Bronchial epithelial cell (primary cell): ENCODE measurements around the gene AGPAT1. TPM values are rescaled to one million over a fixed set of nuclear protein-coding genes. Genes with fewer than 3 reads are reported as not detected.
"Not testable (repeated sequence)": the region's sequence is repeated elsewhere in the genome, so short reads cannot be mapped to it uniquely, and the experiment has no call there.

Experiments used
- DNase-seq: peaks from one replicate; pipeline ENCODE4 v3.0.0-alpha.2; 2010; ENCODE audit warnings: low read depth
- FAIRE-seq: peaks from 2 replicates; lab custom pipeline; 2011; peaks lifted over from hg19 to GRCh38; lab: Jason Lieb, UNC
- H3K27me3 ChIP-seq: 2 replicates; pipeline ENCODE4 v1.5.1; 2011; ENCODE audit warnings: low read length; ENCODE audit not compliant: control insufficient read depth, insufficient read depth
- H3K36me3 ChIP-seq: 2 replicates; pipeline ENCODE4 v1.5.1; 2011; ENCODE audit warnings: low read length; ENCODE audit not compliant: control insufficient read depth, insufficient read depth
- H3K4me3 ChIP-seq: 2 replicates; pipeline ENCODE4 v1.5.1; 2011; ENCODE audit warnings: mild to moderate bottlenecking, low read depth, low read length, control low read depth
- total RNA-seq: library from RNA; depleted of rRNA; stranded (reverse); fragments of >200 nt; gene quantifications from 2 replicates; pipeline ENCODE4 v1.2.1, GENCODE V29; 2014
- TF ChIP-seq, protein P1 (sequence below): IDR thresholded peaks from 2 replicates; pipeline ENCODE4 v1.5.1; 2011; ENCODE audit warnings: mild to moderate bottlenecking, moderate library complexity, low read length, control low read depth, inconsistent platforms; ENCODE audit not compliant: insufficient read depth, severe bottlenecking

Gene AGPAT1
- total RNA-seq, 1 donor from 2014 or later = 5.8 TPM

DNA sequence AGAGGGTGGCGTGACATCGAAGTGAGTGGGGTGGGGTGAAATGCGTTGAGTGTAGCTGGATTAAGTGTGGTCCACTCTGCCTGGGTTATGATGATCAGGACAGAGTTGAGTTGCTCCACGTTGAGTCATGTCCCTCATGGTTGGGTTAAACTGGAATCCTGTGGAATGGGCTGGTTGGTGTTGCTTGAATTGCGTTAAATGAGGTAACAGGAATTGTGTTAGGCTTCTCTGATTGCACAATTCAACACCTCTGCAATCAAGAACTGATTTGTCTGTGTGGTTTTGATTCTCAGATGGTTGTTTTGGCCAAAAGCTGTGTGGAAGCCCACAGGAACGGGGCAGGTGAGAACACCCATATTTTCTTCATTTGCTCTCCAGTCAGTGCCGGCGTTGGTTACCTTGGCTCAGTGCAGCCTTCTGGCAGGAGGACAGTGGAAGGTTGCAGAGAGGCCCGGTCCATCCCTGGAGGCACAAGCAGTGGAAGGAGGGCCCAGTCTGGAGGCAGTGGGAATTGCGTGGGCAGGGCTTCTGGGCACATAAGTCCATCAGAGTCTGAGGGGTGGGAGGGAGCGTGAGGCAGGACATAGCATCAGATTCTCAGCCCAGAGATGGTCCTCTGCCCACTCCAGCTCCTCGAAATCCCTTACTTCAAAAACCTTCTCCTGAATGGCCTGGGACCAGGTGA is 36.3 kb upstream of the AGPAT1 start:
- no peaks in the 10 kb centered on the region for H3K36me3 ChIP-seq
- FAIRE-seq (peak; percentile 68), DNase-seq (peak; percentile 40)
- H3K4me3 ChIP-seq = no peak overlapping the region
- H3K27me3 ChIP-seq = no peaks in the 10 kb centered on the region
- TF ChIP-seq, protein P1, sequence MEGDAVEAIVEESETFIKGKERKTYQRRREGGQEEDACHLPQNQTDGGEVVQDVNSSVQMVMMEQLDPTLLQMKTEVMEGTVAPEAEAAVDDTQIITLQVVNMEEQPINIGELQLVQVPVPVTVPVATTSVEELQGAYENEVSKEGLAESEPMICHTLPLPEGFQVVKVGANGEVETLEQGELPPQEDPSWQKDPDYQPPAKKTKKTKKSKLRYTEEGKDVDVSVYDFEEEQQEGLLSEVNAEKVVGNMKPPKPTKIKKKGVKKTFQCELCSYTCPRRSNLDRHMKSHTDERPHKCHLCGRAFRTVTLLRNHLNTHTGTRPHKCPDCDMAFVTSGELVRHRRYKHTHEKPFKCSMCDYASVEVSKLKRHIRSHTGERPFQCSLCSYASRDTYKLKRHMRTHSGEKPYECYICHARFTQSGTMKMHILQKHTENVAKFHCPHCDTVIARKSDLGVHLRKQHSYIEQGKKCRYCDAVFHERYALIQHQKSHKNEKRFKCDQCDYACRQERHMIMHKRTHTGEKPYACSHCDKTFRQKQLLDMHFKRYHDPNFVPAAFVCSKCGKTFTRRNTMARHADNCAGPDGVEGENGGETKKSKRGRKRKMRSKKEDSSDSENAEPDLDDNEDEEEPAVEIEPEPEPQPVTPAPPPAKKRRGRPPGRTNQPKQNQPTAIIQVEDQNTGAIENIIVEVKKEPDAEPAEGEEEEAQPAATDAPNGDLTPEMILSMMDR = no peak

DNA sequence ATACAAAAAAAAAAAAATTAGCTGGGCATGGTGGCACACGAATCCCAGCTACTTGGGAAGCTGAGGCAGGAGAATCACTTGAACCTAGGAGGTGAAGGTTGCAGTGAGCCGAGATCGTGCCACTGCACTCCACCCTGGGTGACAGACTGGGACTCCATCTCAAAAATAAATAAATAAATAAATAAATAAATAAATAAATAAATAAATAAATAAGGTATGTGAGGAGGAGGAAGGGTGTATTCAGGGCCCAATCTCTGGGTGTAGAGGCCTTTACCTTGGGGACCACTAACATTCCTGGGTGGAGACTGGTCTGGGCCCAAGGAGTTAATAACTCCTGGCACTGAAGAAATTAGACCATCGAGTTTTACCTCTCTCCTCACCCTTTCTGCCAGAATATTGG is 35.5 kb upstream of the AGPAT1 start:
- not testable (repeated sequence) for H3K36me3 ChIP-seq, H3K27me3 ChIP-seq, H3K4me3 ChIP-seq, DNase-seq, FAIRE-seq

DNA sequence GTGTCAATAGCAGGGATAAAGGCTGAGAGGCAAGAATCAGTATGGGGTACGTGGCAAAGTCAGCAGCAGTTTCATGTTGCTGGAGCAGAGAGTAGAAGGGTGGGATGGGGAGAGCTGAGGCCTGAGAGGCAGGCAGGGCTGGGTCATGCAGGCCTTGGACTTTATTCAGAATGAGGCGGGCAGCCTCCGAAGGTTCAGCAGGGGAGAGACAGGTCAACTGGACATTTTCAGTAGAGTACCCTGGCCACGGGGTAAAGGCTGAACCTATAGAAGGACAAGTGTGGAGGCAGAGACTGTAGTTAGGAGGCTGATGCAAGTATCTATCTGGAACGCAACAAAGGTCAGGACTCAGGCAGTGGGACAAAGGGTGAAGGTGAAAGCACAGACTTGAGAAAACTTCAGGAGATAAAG is 34.3 kb upstream of the AGPAT1 start:
- no peak overlapping the region for H3K4me3 ChIP-seq
- TF ChIP-seq, protein P1 = no peak
- FAIRE-seq = no peak
- no peak for DNase-seq
- H3K36me3 ChIP-seq = no peaks in the 10 kb centered on the region
- no peaks in the 10 kb centered on the region for H3K27me3 ChIP-seq

DNA sequence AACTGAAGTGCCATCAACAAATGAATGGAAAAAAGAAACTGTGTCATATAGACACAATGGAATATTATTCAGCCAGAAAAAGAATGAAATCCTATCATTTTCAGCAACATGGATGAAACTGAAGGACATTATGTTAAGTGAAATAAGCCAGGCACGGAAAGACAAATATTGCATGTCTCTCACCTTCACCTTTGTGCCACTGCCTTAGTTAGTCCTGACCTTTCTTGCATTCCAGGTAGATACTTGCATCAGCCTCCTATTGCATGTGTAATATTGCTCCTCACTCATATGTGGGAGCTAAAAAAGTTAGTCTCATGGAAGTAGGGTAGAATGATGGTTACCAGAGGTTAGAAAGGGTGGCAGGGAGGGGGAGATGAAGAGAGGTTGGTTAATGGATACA is 33.1 kb upstream of the AGPAT1 start:
- DNase-seq = no peak
- Histone ChIP-seq H3K36me3 (no peaks in the 10 kb centered on the region), H3K4me3 (no peak overlapping the region), H3K27me3 (no peaks in the 10 kb centered on the region)
- TF ChIP-seq, protein P1 = no peak
- FAIRE-seq = no peak

DNA sequence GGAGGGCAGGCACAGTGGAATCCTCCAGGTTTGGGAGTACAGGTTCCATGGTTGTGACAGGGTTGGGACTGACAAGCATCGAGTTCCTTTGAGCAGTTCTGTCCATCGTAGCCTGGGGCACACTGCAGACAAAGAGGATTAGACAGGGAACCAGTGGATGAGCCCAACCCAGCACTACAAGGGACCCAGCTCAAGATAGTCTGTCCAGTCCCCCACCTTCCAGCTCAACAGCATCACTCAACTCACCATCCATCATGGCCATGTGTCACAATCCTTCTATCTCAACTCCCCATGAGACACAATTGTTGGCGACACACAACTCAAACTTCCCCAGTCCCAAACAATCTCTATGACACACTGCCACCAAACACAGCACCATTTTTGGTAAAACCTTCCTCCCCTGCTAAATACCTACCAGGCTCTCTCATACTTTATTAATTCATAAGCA is 28.4 kb upstream of the AGPAT1 start:
- DNase-seq (no peak), FAIRE-seq (no peak)
- Histone ChIP-seq H3K36me3 (no peaks in the 10 kb centered on the region), H3K4me3 (no peak overlapping the region), H3K27me3 (no peaks in the 10 kb centered on the region)
- TF ChIP-seq, protein P1 = no peak

DNA sequence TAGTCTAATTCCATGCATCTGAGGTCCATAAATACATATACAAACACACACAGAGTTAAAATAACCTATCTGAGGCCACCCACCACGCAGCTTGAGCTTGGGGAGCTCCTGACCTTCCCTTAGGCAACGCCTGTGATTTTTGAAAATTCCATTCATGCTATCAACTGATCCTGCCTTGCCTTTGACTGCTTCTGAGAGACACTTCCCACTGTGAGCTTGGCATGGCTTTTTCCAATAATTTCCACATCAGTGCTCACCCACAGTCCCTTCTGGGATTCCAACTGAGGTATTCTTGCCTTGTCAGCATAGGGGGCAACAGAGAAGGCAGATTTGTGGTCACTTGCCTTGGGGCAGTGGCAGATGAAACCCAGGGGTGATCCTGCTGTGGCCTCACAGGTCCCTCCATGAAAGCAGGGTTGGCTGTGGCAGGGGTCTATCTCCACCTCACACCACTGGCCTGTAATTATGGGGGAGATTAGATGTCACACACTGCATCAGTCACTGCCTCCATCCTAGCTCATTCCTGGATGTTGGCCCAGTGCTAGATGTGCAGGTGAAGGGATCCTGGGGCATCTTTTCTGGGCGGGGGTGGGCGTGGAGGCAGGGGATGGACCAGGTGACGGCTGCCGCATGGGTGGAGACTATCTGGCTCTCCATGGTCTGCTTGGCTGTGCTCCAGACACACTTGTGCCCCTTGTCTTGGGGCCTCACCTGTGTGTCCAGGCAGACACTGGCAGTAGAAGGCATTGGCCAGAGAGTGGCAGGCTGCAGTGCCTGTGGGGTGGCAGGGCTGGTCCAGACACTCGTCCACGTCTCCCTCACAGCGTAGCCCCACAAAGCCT is 27.8 kb upstream of the AGPAT1 start:
- FAIRE-seq (peak; percentile 7), DNase-seq (no peak)
- no peaks in the 10 kb centered on the region for H3K36me3 ChIP-seq
- TF ChIP-seq, protein P1 = no peak
- no peak overlapping the region for H3K4me3 ChIP-seq
- H3K27me3 ChIP-seq = no peaks in the 10 kb centered on the region
